Right renal pelvis (tissue), 4 donors: ENCODE results near the gene PRR4. TPM values are rescaled to one million over a fixed set of nuclear protein-coding genes. Genes with fewer than 3 reads are reported as not detected.

ENCODE experiments used
- DNase-seq, 4 donors: peaks; one replicate each; pipeline ENCODE4 v3.0.0-alpha.2; 2013; ENCODE audit warnings: low read depth in 4 of 4, low spot score in 3 of 4, missing footprints in 1 of 4
- polyA plus RNA-seq, 4 donors: library from polyadenylated mRNA; unstranded; fragments of 120-200 nt; gene quantifications; one replicate each; pipeline ENCODE4 v1.2.1, GENCODE V29; 2013; ENCODE audit not compliant: insufficient read length in 4 of 4

The PRR4 gene
- polyA plus RNA-seq, result 1 to 10 TPM; 6.5 to 8.1 (median 7.1) TPM

- DNase-seq, result no peak
Observed at GRCh38 chr12:10849425-10849878, at the start of gene PRR4. TSS of gene PRR4 (minus strand) at chr12:10849475. CDS start at chr12:10849437, 38 bp downstream.

GRCh38 chr12:10896854-10897253 is 47.6 kb upstream of the PRR4 start:
- DNase-seq, result no peak

- DNase-seq, result no peak
Observed at GRCh38 chr12:10891937-10892336, 42.7 kb upstream of the PRR4 start.

- no peak for DNase-seq
Observed at GRCh38 chr12:10889226-10889625, 40.0 kb upstream of the PRR4 start.

- DNase-seq, result no peak
Observed at GRCh38 chr12:10884086-10884725, 34.9 kb upstream of the PRR4 start, which contains the start of gene PRH1. TSS of gene PRH1 (minus strand) at chr12:10884255. CDS start at chr12:10884217, 38 bp downstream.

GRCh38 chr12:10873378-10873777 is 24.1 kb upstream of the PRR4 start:
- DNase-seq, result no peak

- no peak for DNase-seq
Observed at GRCh38 chr12:10867381-10867780, 18.1 kb upstream of the PRR4 start.

GRCh38 chr12:10863512-10864218 is 14.4 kb upstream of the PRR4 start:
- no peak for DNase-seq

- no peak for DNase-seq
Observed at GRCh38 chr12:10861366-10861765, 12.1 kb upstream of the PRR4 start.

GRCh38 chr12:10855807-10856206 is 6.5 kb upstream of the PRR4 start:
- no peak for DNase-seq

GRCh38 chr12:10853776-10854175 is 4.5 kb upstream of the PRR4 start:
- DNase-seq, result no peak

- no peak for DNase-seq
Observed at GRCh38 chr12:10851243-10851858, 2.1 kb upstream of the PRR4 start.

- DNase-seq, result peak in 1 of 4 donors; percentile 8
Observed at GRCh38 chr12:10847744-10848143, 1.5 kb downstream of the PRR4 start.

- DNase-seq, result no peak
Observed at GRCh38 chr12:10842862-10843261, 6.4 kb downstream of the PRR4 start.

- DNase-seq, result no peak
Observed at GRCh38 chr12:10838461-10838860, 10.8 kb downstream of the PRR4 start.

- DNase-seq, result no peak
Observed at GRCh38 chr12:10829994-10830393, 19.3 kb downstream of the PRR4 start.

GRCh38 chr12:10826258-10826657 is 23.0 kb downstream of the PRR4 start, which contains the start of gene TAS2R10:
TSS of gene TAS2R10 (minus strand) at chr12:10826358. CDS start at chr12:10826269, 89 bp downstream.
- no peak for DNase-seq

- no peak for DNase-seq
Observed at GRCh38 chr12:10824957-10825356, 24.3 kb downstream of the PRR4 start.

- no peak for DNase-seq
Observed at GRCh38 chr12:10811883-10812536, 37.3 kb downstream of the PRR4 start.

- no peak for DNase-seq
Observed at GRCh38 chr12:10810068-10810467, 39.2 kb downstream of the PRR4 start, which contains the start of gene TAS2R9. TSS of gene TAS2R9 (minus strand) at chr12:10810168. CDS start at chr12:10810075, 93 bp downstream.

- no peak for DNase-seq
Observed at GRCh38 chr12:10807186-10807585, 42.1 kb downstream of the PRR4 start, which contains the start of gene TAS2R8. TSS of gene TAS2R8 (minus strand) at chr12:10807286. CDS start at chr12:10806980, 306 bp downstream.
